Measurements from ENCODE around the gene SLC38A4. TPM values are rescaled to one million over a fixed set of nuclear protein-coding genes. Genes with fewer than 3 reads are reported as not detected.
"Not testable (repeated sequence)": the region's sequence is repeated elsewhere in the genome, so short reads cannot be mapped to it uniquely, and the experiment has no call there.

The SLC38A4 gene
- total and polyA plus RNA-seq, 5 donors, result 0.59 to 2.0 (median 1.2) TPM

GRCh38 chr12:46749322-46749721 lies 76.5 kb downstream of the SLC38A4 start:
- ATAC-seq, result no peak
- Histone ChIP-seq H3K9me3 (ENCODE audit: control insufficient read depth, low read length) (no peaks in the 10 kb centered on the region), H3K4me3 (ENCODE audit: low read length) (no peak overlapping the region), H3K4me1 (ENCODE audit: control insufficient read depth, insufficient read depth, low read length) (no peaks in the 10 kb centered on the region), H3K27me3 (ENCODE audit: control insufficient read depth, insufficient read depth) (no peaks in the 10 kb centered on the region), H3K27ac (ENCODE audit: low read length) (no peak overlapping the region)
- no peak for DNase-seq
- intact Hi-C loops (cut with DNase I), result no loop called here
- 96% methylated on average over 4 of the region's 4 CpGs for WGBS

GRCh38 chr12:46744283-46744682 lies 81.5 kb downstream of the SLC38A4 start:
- no peak for ATAC-seq

DNA sequence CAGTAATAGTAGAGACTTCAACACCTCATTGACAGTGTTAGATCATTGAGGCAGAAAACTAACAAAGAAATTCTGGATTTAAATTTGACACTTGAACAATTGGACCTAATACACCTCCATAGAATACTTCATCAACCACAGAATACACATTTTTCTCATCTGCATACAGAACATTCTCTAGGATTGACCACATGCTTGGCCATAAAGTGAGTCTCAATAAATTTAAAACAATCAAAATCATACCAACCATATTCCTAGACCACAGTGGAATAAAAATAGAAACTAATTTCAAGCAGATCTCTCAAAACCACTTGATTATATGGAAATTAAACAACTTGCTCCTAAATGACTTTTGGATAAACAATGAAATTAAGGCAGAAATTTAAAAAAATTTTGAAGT lies 82.3 kb downstream of the SLC38A4 start:
- intact Hi-C loops (cut with DNase I), result no loop called here
- DNase-seq, result no peak
- Histone ChIP-seq H3K27me3 (ENCODE audit: control insufficient read depth, insufficient read depth) (no peaks in the 10 kb centered on the region), H3K4me3 (ENCODE audit: low read length) (no peak overlapping the region), H3K9me3 (ENCODE audit: control insufficient read depth, low read length) (no peaks in the 10 kb centered on the region), H3K27ac (ENCODE audit: low read length) (no peak overlapping the region), H3K4me1 (ENCODE audit: control insufficient read depth, insufficient read depth, low read length) (no peaks in the 10 kb centered on the region)
- ATAC-seq, result no peak

More at GRCh38 chr12:46744283-46744682, 81.5 kb downstream of the SLC38A4 start:
- no peaks in the 10 kb centered on the region for H3K4me1 ChIP-seq (ENCODE audit: control insufficient read depth, insufficient read depth, low read length)
- intact Hi-C loops (cut with DNase I), result no loop called here
- H3K27me3 ChIP-seq (ENCODE audit: control insufficient read depth, insufficient read depth), result no peaks in the 10 kb centered on the region
- no peak for DNase-seq
- no peaks in the 10 kb centered on the region for H3K9me3 ChIP-seq (ENCODE audit: control insufficient read depth, low read length)
- WGBS, result 76% methylated on average over 3 of the region's 3 CpGs
- no peak overlapping the region for H3K27ac ChIP-seq (ENCODE audit: low read length)
- H3K4me3 ChIP-seq (ENCODE audit: low read length), result no peak overlapping the region

DNA sequence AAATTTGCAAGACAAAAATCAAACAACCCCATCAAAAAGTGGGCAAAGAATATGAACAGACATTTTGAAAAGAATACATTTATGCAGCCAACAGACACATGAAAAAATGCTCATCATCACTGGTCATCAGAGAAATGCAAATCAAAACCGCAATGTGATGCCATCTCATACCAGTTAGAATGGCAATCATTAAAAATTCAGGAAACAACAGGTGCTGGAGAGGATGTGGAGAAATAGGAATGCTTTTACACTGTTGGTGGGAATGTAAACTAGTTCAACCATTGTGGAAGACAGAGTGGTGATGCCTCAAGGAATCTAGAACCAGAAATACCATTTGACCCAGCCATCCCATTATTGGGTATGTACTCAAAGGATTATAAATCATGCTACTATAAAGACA lies 83.5 kb downstream of the SLC38A4 start:
- ATAC-seq; H3K27ac ChIP-seq (ENCODE audit: low read length); H3K4me3 ChIP-seq (ENCODE audit: low read length); DNase-seq; H3K27me3 ChIP-seq (ENCODE audit: control insufficient read depth, insufficient read depth); intact Hi-C loops (cut with DNase I); H3K9me3 ChIP-seq (ENCODE audit: control insufficient read depth, low read length); H3K4me1 ChIP-seq (ENCODE audit: control insufficient read depth, insufficient read depth, low read length): not testable (repeated sequence)
- WGBS, result 94% methylated on average over 1 of the region's 1 CpG

DNA sequence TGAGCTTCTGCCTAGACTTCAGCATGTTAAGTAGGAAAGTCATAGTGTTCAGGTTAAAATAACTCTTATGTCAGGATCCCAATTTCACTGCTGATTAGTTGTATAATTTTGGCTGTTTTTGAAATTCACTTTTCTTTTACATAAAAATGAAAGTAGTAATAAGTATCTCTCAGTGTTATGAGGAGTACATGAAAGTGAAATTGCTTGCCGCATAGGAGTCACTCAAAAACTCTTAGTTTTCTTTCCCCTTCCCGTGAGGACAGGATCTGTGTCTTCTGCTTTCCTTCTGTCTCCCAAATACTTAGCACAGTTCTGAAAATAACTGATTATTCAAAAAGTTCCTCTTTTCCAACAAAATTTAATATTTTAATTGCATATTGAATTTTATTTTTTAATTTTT lies 100.5 kb downstream of the SLC38A4 start:
- intact Hi-C loops (cut with DNase I), result no loop called here
- no peaks in the 10 kb centered on the region for H3K4me1 ChIP-seq (ENCODE audit: control insufficient read depth, insufficient read depth, low read length)
- no peak overlapping the region for H3K27ac ChIP-seq (ENCODE audit: low read length)
- no peak overlapping the region for H3K4me3 ChIP-seq (ENCODE audit: low read length)
- DNase-seq, result no peak
- no peak for ATAC-seq
- WGBS, result 89% methylated on average over 2 of the region's 2 CpGs
- H3K9me3 ChIP-seq (ENCODE audit: control insufficient read depth, low read length), result no peaks in the 10 kb centered on the region
- H3K27me3 ChIP-seq (ENCODE audit: control insufficient read depth, insufficient read depth), result no peaks in the 10 kb centered on the region

GRCh38 chr12:46723629-46724419 lies 102.0 kb downstream of the SLC38A4 start:
- H3K9me3 ChIP-seq (ENCODE audit: control insufficient read depth, low read length), result no peaks in the 10 kb centered on the region
- no peak overlapping the region for H3K4me3 ChIP-seq (ENCODE audit: low read length)
- H3K4me1 ChIP-seq (ENCODE audit: control insufficient read depth, insufficient read depth, low read length), result no peaks in the 10 kb centered on the region
- intact Hi-C loops (cut with DNase I), result no loop called here
- no peaks in the 10 kb centered on the region for H3K27me3 ChIP-seq (ENCODE audit: control insufficient read depth, insufficient read depth)
- no peak overlapping the region for H3K27ac ChIP-seq (ENCODE audit: low read length)
- ATAC-seq (no peak), DNase-seq (no peak)
- 54% methylated on average over 3 of the region's 3 CpGs for WGBS

DNA sequence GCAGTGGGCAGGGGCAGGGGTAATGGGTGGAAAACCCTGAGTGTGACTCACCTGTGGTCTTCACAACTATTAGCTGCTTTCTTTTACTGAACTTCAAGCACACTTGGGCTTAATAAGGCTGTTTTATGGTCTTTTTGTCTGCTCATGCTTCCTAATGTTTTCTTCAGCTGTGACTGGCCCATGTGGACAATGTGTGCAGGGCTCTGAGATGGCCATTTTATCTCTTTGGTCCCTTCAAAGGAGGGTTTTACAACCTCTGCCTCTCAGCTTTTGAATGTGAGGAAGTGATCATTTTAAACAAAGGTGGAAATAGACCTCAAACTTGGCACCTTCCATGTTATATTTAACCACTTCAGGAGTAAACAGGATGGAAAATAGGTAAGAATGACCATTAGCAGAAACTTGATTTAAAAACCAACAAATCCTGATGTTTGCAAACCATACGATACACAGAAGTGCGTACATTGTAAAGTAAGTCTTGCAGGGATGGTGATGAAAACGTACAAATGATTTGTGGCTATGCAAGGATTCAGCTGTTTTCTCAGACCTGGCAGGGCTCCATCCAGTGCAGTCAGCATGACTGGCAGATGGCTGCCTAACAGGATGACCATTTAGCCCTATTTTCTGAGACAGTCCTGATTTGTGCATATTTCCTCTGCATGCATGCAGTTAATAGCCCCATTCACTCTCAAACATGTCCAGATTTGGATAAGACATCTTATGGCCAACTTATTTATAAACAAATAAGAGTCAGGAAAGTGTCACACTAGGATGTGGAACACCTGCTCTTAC lies 103.2 kb downstream of the SLC38A4 start:
- Histone ChIP-seq H3K4me1 (ENCODE audit: control insufficient read depth, insufficient read depth, low read length) (no peaks in the 10 kb centered on the region), H3K27me3 (ENCODE audit: control insufficient read depth, insufficient read depth) (no peaks in the 10 kb centered on the region), H3K4me3 (ENCODE audit: low read length) (no peak overlapping the region), H3K27ac (ENCODE audit: low read length) (no peak overlapping the region), H3K9me3 (ENCODE audit: control insufficient read depth, low read length) (no peaks in the 10 kb centered on the region)
- DNase-seq, result peak in 1 of 3 donors; percentile 45
- intact Hi-C loops (cut with DNase I), result no loop called here
- ATAC-seq, result no peak
- WGBS, result 47% methylated on average over 3 of the region's 3 CpGs

DNA sequence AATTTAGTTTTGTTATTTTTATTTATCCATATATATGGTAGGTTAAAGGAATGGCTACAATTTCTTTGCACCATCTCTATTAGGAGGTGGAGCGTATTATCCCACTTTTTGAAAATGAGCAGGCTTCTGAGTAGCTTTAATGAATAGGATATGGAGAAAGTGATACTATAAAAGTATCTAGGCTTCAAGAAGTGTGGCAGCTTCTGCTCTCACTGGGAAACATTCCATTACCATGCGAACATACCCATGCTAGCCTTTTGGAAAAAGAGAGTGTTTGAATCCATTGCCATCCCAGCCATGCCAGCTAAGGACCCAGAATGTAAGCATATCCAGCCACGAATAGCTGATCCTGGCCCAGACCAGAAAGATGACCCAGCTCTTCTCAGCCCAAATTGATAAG lies 107.3 kb downstream of the SLC38A4 start:
- 89% methylated on average over 3 of the region's 3 CpGs for WGBS
- Histone ChIP-seq H3K27ac (ENCODE audit: low read length) (no peak overlapping the region), H3K4me3 (ENCODE audit: low read length) (no peak overlapping the region), H3K4me1 (ENCODE audit: control insufficient read depth, insufficient read depth, low read length) (no peaks in the 10 kb centered on the region), H3K27me3 (ENCODE audit: control insufficient read depth, insufficient read depth) (no peaks in the 10 kb centered on the region), H3K9me3 (ENCODE audit: control insufficient read depth, low read length) (no peaks in the 10 kb centered on the region)
- ATAC-seq, result no peak
- no peak for DNase-seq
- intact Hi-C loops (cut with DNase I), result no loop called here

GRCh38 chr12:46717868-46718267 lies 107.9 kb downstream of the SLC38A4 start:
- 48% methylated on average over 3 of the region's 3 CpGs for WGBS
- H3K4me3 ChIP-seq (ENCODE audit: low read length), result no peak overlapping the region
- intact Hi-C loops (cut with DNase I), result no loop called here
- DNase-seq (no peak), ATAC-seq (no peak)
- H3K4me1 ChIP-seq (ENCODE audit: control insufficient read depth, insufficient read depth, low read length), result no peaks in the 10 kb centered on the region
- no peaks in the 10 kb centered on the region for H3K9me3 ChIP-seq (ENCODE audit: control insufficient read depth, low read length)
- H3K27me3 ChIP-seq (ENCODE audit: control insufficient read depth, insufficient read depth), result no peaks in the 10 kb centered on the region
- H3K27ac ChIP-seq (ENCODE audit: low read length), result no peak overlapping the region

DNA sequence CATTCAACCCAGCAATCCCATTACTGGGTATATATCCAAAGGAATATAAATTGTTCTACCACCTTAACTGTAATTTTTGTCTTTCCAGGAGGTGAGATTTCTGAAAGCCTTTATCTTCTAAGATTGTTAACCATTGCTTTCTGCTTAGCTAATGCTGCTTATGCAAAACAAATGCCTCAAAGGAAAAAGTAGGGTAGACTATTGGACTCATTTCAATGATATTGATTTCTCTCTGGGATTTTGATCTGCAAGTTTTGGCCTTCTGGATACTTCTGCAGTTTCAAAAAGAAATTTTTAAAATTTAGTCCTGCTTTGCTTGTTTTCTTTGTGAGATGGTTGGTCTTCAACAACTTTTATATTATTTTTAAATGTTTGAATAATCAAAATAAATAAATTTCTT lies 108.6 kb downstream of the SLC38A4 start:
- Histone ChIP-seq H3K4me3 (ENCODE audit: low read length) (no peak overlapping the region), H3K4me1 (ENCODE audit: control insufficient read depth, insufficient read depth, low read length) (no peaks in the 10 kb centered on the region), H3K9me3 (ENCODE audit: control insufficient read depth, low read length) (no peaks in the 10 kb centered on the region), H3K27me3 (ENCODE audit: control insufficient read depth, insufficient read depth) (no peaks in the 10 kb centered on the region), H3K27ac (ENCODE audit: low read length) (no peak overlapping the region)
- DNase-seq, result no peak
- no peak for ATAC-seq
- intact Hi-C loops (cut with DNase I), result no loop called here

Measured in right cardiac atrium (tissue), 5 donors.